Measurements from ENCODE around the gene PANK4. TPM values are rescaled to one million over a fixed set of nuclear protein-coding genes. Genes with fewer than 3 reads are reported as not detected.

PANK4 gene
- total RNA-seq, 1 donor from 2014 or later: 26.3 TPM

GRCh38 chr1:2513939-2514652 lies 12.3 kb downstream of the PANK4 start:
- Mint-ChIP-seq H3K27ac (ENCODE audit: unreplicated experiment) (no peak overlapping the region), H3K9me3 (ENCODE audit: unreplicated experiment) (no peaks in the 10 kb centered on the region), H3K36me3 (ENCODE audit: low read depth, unreplicated experiment) (no peaks in the 10 kb centered on the region), H3K27me3 (ENCODE audit: low read depth, unreplicated experiment) (no peaks in the 10 kb centered on the region), H3K4me3 (ENCODE audit: unreplicated experiment) (no peak overlapping the region), H3K4me1 (ENCODE audit: low read depth, unreplicated experiment) (no peaks in the 10 kb centered on the region)
- no peak for FAIRE-seq
- Histone ChIP-seq H2AFZ (ENCODE audit: low read depth, low read length) (no peak overlapping the region), H3K79me2 (ENCODE audit: insufficient read depth, low read length) (no peaks in the 10 kb centered on the region), H3K27ac (ENCODE audit: low read depth, low read length) (no peak overlapping the region), H3K4me3 (ENCODE audit: insufficient read depth, low read depth, low read length) (no peak overlapping the region), H3K4me1 (ENCODE audit: insufficient read depth, low read length) (no peaks in the 10 kb centered on the region), H3K9ac (ENCODE audit: low read length) (no peak overlapping the region), H3K9me3 (ENCODE audit: insufficient read depth, low read depth, low read length) (no peaks in the 10 kb centered on the region), H4K20me1 (ENCODE audit: insufficient read depth, low read length) (peaks cover 27% of the 10 kb centered on the region), H3K36me3 (ENCODE audit: insufficient read depth, low read length) (peaks cover 7% of the 10 kb centered on the region), H3K4me2 (ENCODE audit: low read length) (no peak overlapping the region), H3K27me3 (ENCODE audit: insufficient read depth, low read length) (no peaks in the 10 kb centered on the region)
- no peak for DNase-seq (ENCODE audit: low read depth)
- no peak for TF ChIP-seq CTCF (IDR thresholded peaks at IDR 0.05; ENCODE audit: insufficient read depth, low read depth, low read length)
- TF ChIP-seq EZH2 (IDR thresholded peaks at IDR 0.05; ENCODE audit: insufficient read depth, low read length): no peak

- FAIRE-seq (no peak), DNase-seq (ENCODE audit: low read depth) (no peak)
- Histone ChIP-seq H3K4me3 (ENCODE audit: insufficient read depth, low read depth, low read length) (no peak overlapping the region), H3K27ac (ENCODE audit: low read depth, low read length) (no peak overlapping the region), H2AFZ (ENCODE audit: low read depth, low read length) (no peak overlapping the region), H3K27me3 (ENCODE audit: insufficient read depth, low read length) (no peaks in the 10 kb centered on the region), H3K9me3 (ENCODE audit: insufficient read depth, low read depth, low read length) (no peaks in the 10 kb centered on the region), H3K9ac (ENCODE audit: low read length) (no peak overlapping the region), H4K20me1 (ENCODE audit: insufficient read depth, low read length) (peaks cover 26% of the 10 kb centered on the region), H3K4me1 (ENCODE audit: insufficient read depth, low read length) (no peaks in the 10 kb centered on the region), H3K4me2 (ENCODE audit: low read length) (no peak overlapping the region), H3K79me2 (ENCODE audit: insufficient read depth, low read length) (no peaks in the 10 kb centered on the region), H3K36me3 (ENCODE audit: insufficient read depth, low read length) (peaks cover 7% of the 10 kb centered on the region)
- no peak for TF ChIP-seq EZH2 (IDR thresholded peaks at IDR 0.05; ENCODE audit: insufficient read depth, low read length)
- TF ChIP-seq CTCF (IDR thresholded peaks at IDR 0.05; ENCODE audit: insufficient read depth, low read depth, low read length): no peak
- H3K27me3 Mint-ChIP-seq (ENCODE audit: low read depth, unreplicated experiment): no peaks in the 10 kb centered on the region
- no peaks in the 10 kb centered on the region for H3K9me3 Mint-ChIP-seq (ENCODE audit: unreplicated experiment)
- H3K4me1 Mint-ChIP-seq (ENCODE audit: low read depth, unreplicated experiment): no peaks in the 10 kb centered on the region
- H3K36me3 Mint-ChIP-seq (ENCODE audit: low read depth, unreplicated experiment): no peaks in the 10 kb centered on the region
- no peak overlapping the region for H3K27ac Mint-ChIP-seq (ENCODE audit: unreplicated experiment)
- H3K4me3 Mint-ChIP-seq (ENCODE audit: unreplicated experiment): no peak overlapping the region
Observed at GRCh38 chr1:2512862-2513421, 13.5 kb downstream of the PANK4 start.
